ENCODE data around the gene TFAP2A.

Gene TFAP2A

DNA sequence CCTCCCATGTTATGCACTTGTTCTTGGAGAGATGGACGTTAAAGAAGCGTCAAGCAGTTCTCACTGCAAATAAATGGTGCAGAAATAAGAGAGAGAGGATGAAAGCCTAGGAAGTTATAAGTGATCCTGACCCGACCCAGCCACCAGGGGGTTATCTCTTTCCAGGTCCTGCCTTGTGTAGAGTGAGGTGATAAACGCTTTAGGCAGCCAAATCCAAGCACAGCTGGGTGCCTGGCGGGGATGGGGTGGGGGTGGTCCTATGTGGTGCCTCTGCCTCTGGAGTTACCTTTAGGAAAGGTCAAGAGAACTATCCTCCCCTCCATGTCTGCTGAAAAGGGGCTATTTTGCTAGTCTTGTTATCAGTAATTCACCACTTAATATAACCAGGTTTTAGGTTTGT is 9.2 kb upstream of the TFAP2A start:
- no peak for DNase-seq (ENCODE audit: low read depth, low spot score)
- ChIA-PET POLR2A (no interaction called here), CTCF (interaction anchor here (0.8 kb wide), 1 partner anchor 10 kb away, joined by 3 read pairs; no protein-coding TSS in a partner anchor)
- no peak overlapping the region for H3K4me3 ChIP-seq (ENCODE audit: low read depth, low read length)
- TF ChIP-seq, protein P1, sequence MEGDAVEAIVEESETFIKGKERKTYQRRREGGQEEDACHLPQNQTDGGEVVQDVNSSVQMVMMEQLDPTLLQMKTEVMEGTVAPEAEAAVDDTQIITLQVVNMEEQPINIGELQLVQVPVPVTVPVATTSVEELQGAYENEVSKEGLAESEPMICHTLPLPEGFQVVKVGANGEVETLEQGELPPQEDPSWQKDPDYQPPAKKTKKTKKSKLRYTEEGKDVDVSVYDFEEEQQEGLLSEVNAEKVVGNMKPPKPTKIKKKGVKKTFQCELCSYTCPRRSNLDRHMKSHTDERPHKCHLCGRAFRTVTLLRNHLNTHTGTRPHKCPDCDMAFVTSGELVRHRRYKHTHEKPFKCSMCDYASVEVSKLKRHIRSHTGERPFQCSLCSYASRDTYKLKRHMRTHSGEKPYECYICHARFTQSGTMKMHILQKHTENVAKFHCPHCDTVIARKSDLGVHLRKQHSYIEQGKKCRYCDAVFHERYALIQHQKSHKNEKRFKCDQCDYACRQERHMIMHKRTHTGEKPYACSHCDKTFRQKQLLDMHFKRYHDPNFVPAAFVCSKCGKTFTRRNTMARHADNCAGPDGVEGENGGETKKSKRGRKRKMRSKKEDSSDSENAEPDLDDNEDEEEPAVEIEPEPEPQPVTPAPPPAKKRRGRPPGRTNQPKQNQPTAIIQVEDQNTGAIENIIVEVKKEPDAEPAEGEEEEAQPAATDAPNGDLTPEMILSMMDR (IDR thresholded peaks at IDR 0.05; ENCODE audit: insufficient read depth, low read length, missing control alignments): no peak

DNA sequence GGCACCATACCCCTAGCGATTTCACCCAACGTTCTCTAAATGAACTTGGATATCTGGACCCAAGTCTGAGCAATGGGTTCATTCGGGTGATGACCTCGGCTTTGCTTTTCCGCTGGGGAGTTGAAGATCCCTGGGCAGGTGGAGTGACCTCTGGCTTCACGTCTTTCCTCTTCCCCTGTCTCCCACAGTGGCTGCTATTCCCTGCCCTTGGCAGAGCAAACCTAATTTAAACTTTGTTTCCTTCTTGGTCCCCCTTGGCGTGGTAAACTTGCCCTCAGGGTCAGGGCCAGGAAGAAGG is 7.8 kb upstream of the TFAP2A start:
- TF ChIP-seq, protein P1 (IDR thresholded peaks at IDR 0.05; ENCODE audit: insufficient read depth, low read length, missing control alignments): no peak
- DNase-seq (ENCODE audit: low read depth, low spot score): no peak
- no peak overlapping the region for H3K4me3 ChIP-seq (ENCODE audit: low read depth, low read length)
- CTCF ChIA-PET: no interaction called here
- POLR2A ChIA-PET: no interaction called here

- no peak overlapping the region for H3K4me3 ChIP-seq (ENCODE audit: low read depth, low read length)
- ChIA-PET CTCF (interaction anchor here (1.4 kb wide), 2 partner anchors 9 to 11 kb away, joined by 3 to 7 read pairs; no protein-coding TSS in a partner anchor), POLR2A (no interaction called here)
- no peak for DNase-seq (ENCODE audit: low read depth, low spot score)
- TF ChIP-seq, protein P1 (IDR thresholded peaks at IDR 0.05; ENCODE audit: insufficient read depth, low read length, missing control alignments): no peak
Observed at GRCh38 chr6:10421921-10422736, 7.3 kb upstream of the TFAP2A start.

- TF ChIP-seq, protein P1 (IDR thresholded peaks at IDR 0.05; ENCODE audit: insufficient read depth, low read length, missing control alignments): no peak
- CTCF ChIA-PET: interaction anchor here (1.4 kb wide), 2 partner anchors 8 to 10 kb away, joined by 3 to 7 read pairs; no protein-coding TSS in a partner anchor
- no peak overlapping the region for H3K4me3 ChIP-seq (ENCODE audit: low read depth, low read length)
- POLR2A ChIA-PET: no interaction called here
- DNase-seq (ENCODE audit: low read depth, low spot score): no peak
Observed at GRCh38 chr6:10421158-10421920, 6.5 kb upstream of the TFAP2A start.

- TF ChIP-seq, protein P1 (IDR thresholded peaks at IDR 0.05; ENCODE audit: insufficient read depth, low read length, missing control alignments): no peak
- no peak for DNase-seq (ENCODE audit: low read depth, low spot score)
- no peak overlapping the region for H3K4me3 ChIP-seq (ENCODE audit: low read depth, low read length)
- ChIA-PET POLR2A (no interaction called here), CTCF (interaction anchor here (1.1 to 1.4 kb wide), 2 partner anchors 9 to 1437 kb away, joined by 3 read pairs; no protein-coding TSS in a partner anchor)
Observed at GRCh38 chr6:10420546-10421157, 5.8 kb upstream of the TFAP2A start.
